H1 (cell line): ENCODE results near the gene PLD3. TPM values are rescaled to one million over a fixed set of nuclear protein-coding genes. Genes with fewer than 3 reads are reported as not detected.

Experiments used
- CHD7 ChIP-seq: fragments of 300-600 bp; sonication (generic); IDR thresholded peaks from 2 replicates; pipeline ENCODE4 v1.7.1; 2012; ENCODE audit warnings: low read length, moderate library complexity, mild to moderate bottlenecking, inconsistent platforms; ENCODE audit not compliant: insufficient replicate concordance
- PHF8 ChIP-seq: fragments of 200-600 bp; sonication (generic); conservative IDR thresholded peaks from 2 replicates; pipeline ENCODE4 v1.7.1; 2012; ENCODE audit warnings: low read depth, mild to moderate bottlenecking, inconsistent platforms, low read length, moderate library complexity
- RFX5 ChIP-seq: IDR thresholded peaks from 2 replicates; pipeline ENCODE4 v1.6.1; 2011; ENCODE audit warnings: low read depth, low read length, improper control_type of control experiment, borderline replicate concordance
- RNF2 ChIP-seq: fragments of 200-900, 300-1000 bp; sonication (generic); IDR thresholded peaks from 2 replicates; pipeline ENCODE4 v1.7.1; 2016; ENCODE audit warnings: borderline replicate concordance, low read depth, mild to moderate bottlenecking, antibody characterized with exemption, low read length; ENCODE audit not compliant: poor library complexity, severe bottlenecking; ENCODE audit errors: missing control alignments
- RXRA ChIP-seq: IDR thresholded peaks from 2 replicates; pipeline ENCODE4 v1.6.1; 2011; ENCODE audit warnings: low read depth, mild to moderate bottlenecking, low read length, moderate library complexity; ENCODE audit not compliant: insufficient read depth
- SIX5 ChIP-seq: IDR thresholded peaks from 2 replicates; pipeline ENCODE4 v1.6.1; 2011; ENCODE audit warnings: mild to moderate bottlenecking, low read depth, low read length
- SP1 ChIP-seq: IDR thresholded peaks from 2 replicates; pipeline ENCODE4 v1.6.1; 2011; ENCODE audit warnings: low read depth, low read length
- TBP ChIP-seq: IDR thresholded peaks from 2 replicates; pipeline ENCODE4 v1.6.1; 2011; ENCODE audit warnings: low read depth, low read length, improper control_type of control experiment
- polyA plus RNA-seq, 7 experiments: library from polyadenylated mRNA; depleted of rRNA in 3 of 7; stranded (reverse) in 5 of 7; unstranded in 2 of 7; fragments of >200 nt in 5 of 7; fragments of 200-250 nt in 2 of 7; gene quantifications; 1 replicate in 5 of 7; 2 replicates in 1 of 7; 4 replicates in 1 of 7; pipeline versions ENCODE4 v1.2.1 to v1.2.3, GENCODE V29; 2011 to 2013; ENCODE audit warnings: missing spikeins in 2 of 7, mixed read lengths in 2 of 7
- total RNA-seq: library from RNA; stranded (reverse); fragmentation: NEBNext Ultra II Directional; extraction: Animal tissue kit (Norgen Biotek cat#: 25700); gene quantifications from 2 replicates; pipeline ENCODE4 v1.2.1, GENCODE V29; 2021

The PLD3 gene
- total and polyA plus RNA-seq, 2 of the 8 experiments (the other 6 are each of a cell fraction or from before 2014, with no cell fraction given): 180 to 543 TPM

- TF ChIP-seq CHD7 (no peak), SP1 (no peak), PHF8 (no peak), RNF2 (no peak), RFX5 (no peak), SIX5 (no peak), RXRA (no peak), TBP (no peak)
Observed at GRCh38 chr19:40393894-40394815, 45.7 kb downstream of the PLD3 start (continued).
